GM23248 (cell line): ENCODE results near the gene CADPS2.

Source experiments
- EZH2 ChIP-seq: fragments of 200-600 bp; sonication (generic); IDR thresholded peaks from 2 replicates; pipeline ENCODE4 v1.6.1; 2018; ENCODE audit warnings: antibody characterized with exemption, mild to moderate bottlenecking; ENCODE audit not compliant: insufficient read depth, poor library complexity, severe bottlenecking
- EZH2phosphoT487 ChIP-seq: fragments of 200-600 bp; sonication (generic); IDR thresholded peaks from 2 replicates; pipeline ENCODE4 v1.6.1; 2018; ENCODE audit warnings: antibody characterized with exemption, moderate library complexity, mild to moderate bottlenecking, low read depth; ENCODE audit not compliant: insufficient read depth

- TF ChIP-seq EZH2 (no peak), EZH2phosphoT487 (no peak)
Observed at GRCh38 chr7:122397381-122397780, 488.9 kb downstream of the CADPS2 start.
